Keratinocyte (primary cell): ENCODE data around the gene PPP2CA. TPM values are rescaled to one million over a fixed set of nuclear protein-coding genes. Genes with fewer than 3 reads are reported as not detected.
A peak's percentile ranks its signal among the peaks of the same experiment; 100 is the strongest.

Experiments used
- DNase-seq: peaks from one replicate; pipeline ENCODE4 v3.0.0-alpha.2; 2011; ENCODE audit warnings: low read depth, missing footprints, low spot score
- FAIRE-seq: peaks from 2 replicates; lab custom pipeline; 2011; peaks lifted over from hg19 to GRCh38; lab: Jason Lieb, UNC
- H2AFZ ChIP-seq: 2 replicates; pipeline ENCODE4 v1.6.0; 2012; ENCODE audit warnings: low read length, control low read depth, inconsistent platforms; ENCODE audit not compliant: control insufficient read depth
- H3K27ac ChIP-seq: 2 replicates; pipeline ENCODE4 v1.5.1; 2011; ENCODE audit warnings: low read length; ENCODE audit not compliant: control insufficient read depth, insufficient read depth
- H3K27me3 ChIP-seq: 3 replicates; pipeline ENCODE4 v1.6.0; 2011; ENCODE audit warnings: low read length; ENCODE audit not compliant: control insufficient read depth, insufficient read depth; ENCODE audit errors: extremely low read depth
- H3K36me3 ChIP-seq, 2 experiments: 2 replicates in 1 of 2; 3 replicates in 1 of 2; pipeline ENCODE4 v1.5.1; 2011; ENCODE audit warnings: low read length in 2 of 2, mild to moderate bottlenecking in 1 of 2; ENCODE audit not compliant: control insufficient read depth in 2 of 2, insufficient read depth in 2 of 2; ENCODE audit errors: extremely low read depth in 1 of 2
- H3K4me1 ChIP-seq: 3 replicates; pipeline ENCODE4 v1.5.1; 2011; ENCODE audit warnings: low read length; ENCODE audit not compliant: control insufficient read depth, insufficient read depth; ENCODE audit errors: extremely low read depth
- H3K4me2 ChIP-seq: 3 replicates; pipeline ENCODE4 v1.6.0; 2011; ENCODE audit warnings: low read depth, low read length; ENCODE audit not compliant: control insufficient read depth, insufficient read depth; ENCODE audit errors: extremely low read depth
- H3K4me3 ChIP-seq, 3 experiments: fragments of 200-600 bp in 1 of 3; sonication (generic) in 1 of 3; 2 replicates in 2 of 3; 3 replicates in 1 of 3; pipeline ENCODE4 v1.5.1; 2011 to 2016; ENCODE audit warnings: low read length in 3 of 3, mild to moderate bottlenecking in 3 of 3, control low read depth in 2 of 3, inconsistent platforms in 1 of 3, low read depth in 1 of 3, mixed read lengths in 1 of 3, mixed run types in 1 of 3, moderate library complexity in 1 of 3; ENCODE audit not compliant: control insufficient read depth in 2 of 3, insufficient read depth in 2 of 3; ENCODE audit errors: extremely low read depth in 1 of 3
- H3K79me2 ChIP-seq: 2 replicates; pipeline ENCODE4 v1.6.0; 2012; ENCODE audit warnings: low read length; ENCODE audit not compliant: control insufficient read depth, insufficient read depth
- H3K9ac ChIP-seq: 3 replicates; pipeline ENCODE4 v1.6.0; 2011; ENCODE audit warnings: low read length; ENCODE audit not compliant: control insufficient read depth, insufficient read depth; ENCODE audit errors: extremely low read depth
- H3K9me1 ChIP-seq: 3 replicates; pipeline ENCODE4 v1.6.0; 2011; ENCODE audit warnings: low read length; ENCODE audit not compliant: control insufficient read depth, insufficient read depth; ENCODE audit errors: extremely low read depth
- H3K9me3 ChIP-seq: 2 replicates; pipeline ENCODE4 v1.5.1; 2012; ENCODE audit warnings: low read depth, low read length; ENCODE audit not compliant: control insufficient read depth
- H4K20me1 ChIP-seq: 3 replicates; pipeline ENCODE4 v1.6.0; 2011; ENCODE audit warnings: low read length; ENCODE audit not compliant: control insufficient read depth, insufficient read depth; ENCODE audit errors: extremely low read depth
- EZH2 ChIP-seq: IDR thresholded peaks from one replicate; pipeline ENCODE4 v1.6.1; 2012; ENCODE audit warnings: inconsistent platforms, mild to moderate bottlenecking, low read length, moderate library complexity
- dilution Hi-C: fragments of 300-500 bp; cut with MboI; formaldehyde crosslinking; loops from one replicate; pipeline ENCODE4 v1.7.0; 2020; ENCODE audit warnings: low sequenced_read_pairs; ENCODE audit not compliant: extremely low pct_ligation_motif_present
- polyA minus RNA-seq, 3 experiments: library from RNA; depleted of rRNA, polyadenylated mRNA; stranded (reverse); fragments of >200 nt; gene quantifications; 1 replicate in 1 of 3; 2 replicates in 1 of 3; 3 replicates in 1 of 3; pipeline ENCODE4 v1.2.3, GENCODE V29; 2011
- polyA plus RNA-seq, 5 experiments: library from polyadenylated mRNA; depleted of rRNA in 3 of 5; stranded (reverse) in 3 of 5; stranded (forward) in 1 of 5; unstranded in 1 of 5; fragments of >200 nt; gene quantifications; 1 replicate in 1 of 5; 2 replicates in 3 of 5; 3 replicates in 1 of 5; pipeline versions ENCODE4 v1.2.1 to v1.2.3, GENCODE V29; 2011 to 2012; ENCODE audit warnings: missing spikeins in 2 of 5, low read depth in 1 of 5, low replicate concordance in 1 of 5
- TF ChIP-seq, protein P1 (sequence below), 3 experiments: IDR thresholded peaks in 1 of 3; conservative IDR thresholded peaks in 1 of 3; optimal IDR thresholded peaks in 1 of 3; 2 replicates in 2 of 3; 3 replicates in 1 of 3; pipeline versions ENCODE3 to v1.5.1; 2011; ENCODE audit warnings: low read length in 3 of 3, mild to moderate bottlenecking in 3 of 3, moderate library complexity in 2 of 3, control low read depth in 1 of 3, inconsistent platforms in 1 of 3; ENCODE audit not compliant: insufficient read depth in 2 of 3; ENCODE audit errors: extremely low read depth in 1 of 3

The PPP2CA gene
- 126 to 255 TPM (median 161 TPM) in 3 replicates for polyA plus RNA-seq
- polyA plus RNA-seq (2011; ENCODE audit: low read depth), result 178 TPM
- 102 and 190 TPM in 2 replicates for polyA plus RNA-seq (2011; cell fraction: cytosol; rRNA removed)
- 74.4 and 111 TPM in 2 replicates for polyA plus RNA-seq (2011; cell fraction: nucleus; rRNA removed)
- polyA plus RNA-seq (2012; ENCODE audit: low replicate concordance), result 183 and 243 TPM in 2 replicates
- polyA minus RNA-seq, result 27.8 to 235 TPM (median 78.0 TPM) in 3 replicates
- 126 TPM for polyA minus RNA-seq (2011; cell fraction: cytosol; rRNA and poly(A)+ RNA removed)
- polyA minus RNA-seq (2011; cell fraction: nucleus; rRNA and poly(A)+ RNA removed), result 21.2 and 49.3 TPM in 2 replicates

DNA sequence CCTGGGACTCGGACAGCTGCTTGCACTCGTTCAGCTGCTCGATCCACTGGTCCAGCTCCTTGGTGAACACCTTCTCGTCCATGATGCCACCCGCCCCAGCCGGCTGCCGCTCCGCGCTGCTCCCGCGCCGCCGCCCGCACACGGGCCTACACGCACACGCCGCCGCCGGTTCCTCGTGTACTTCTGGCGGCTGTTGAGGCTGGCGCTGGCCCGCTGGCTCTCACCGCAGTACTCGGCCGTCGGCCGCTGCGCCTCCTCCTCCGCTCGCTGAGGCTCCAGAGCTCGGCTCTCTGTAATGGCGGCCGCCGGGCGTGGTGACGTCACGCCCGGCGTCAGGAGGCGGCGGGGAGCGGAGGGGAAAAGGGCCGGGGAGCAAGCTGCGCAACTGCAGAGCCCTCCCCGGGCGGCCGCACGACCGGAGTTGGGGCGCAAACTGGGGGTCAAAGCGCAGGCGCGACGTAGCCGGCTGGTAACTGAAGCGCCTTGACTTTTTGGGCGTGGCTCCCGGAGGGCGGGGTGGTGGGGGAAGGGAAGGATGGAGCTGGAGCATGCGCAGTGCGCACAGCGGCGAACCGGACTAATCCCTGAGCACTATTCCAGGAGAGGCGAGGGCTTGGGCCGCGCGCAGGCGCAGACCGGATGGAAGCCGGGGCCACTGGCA, at the start of gene PPP2CA:
Gene PPP2CA (minus strand): TSS at position 294 of the 661 bp plus-strand sequence. CDS start 212 bp downstream, at position 82.
- Histone ChIP-seq H3K79me2 (peaks cover 49% of the 10 kb centered on the region), H3K36me3 (peaks cover 0 to 4% of the 10 kb centered on the region in 2 experiments), H3K4me3 (peak within 1 kb of the TSS; percentile 64 to 100 (median 78)), H3K9me1 (no peaks in the 10 kb centered on the region), H3K9ac (peak within 1 kb of the TSS; percentile 99), H3K9me3 (no peaks in the 10 kb centered on the region), H4K20me1 (peaks cover 27% of the 10 kb centered on the region), H3K27me3 (no peaks in the 10 kb centered on the region), H3K27ac (peak within 1 kb of the TSS; percentile 94), H3K4me2 (peak within 1 kb of the TSS; percentile 97), H2AFZ (peak within 1 kb of the TSS; percentile 92), H3K4me1 (peaks cover 26% of the 10 kb centered on the region)
- TF ChIP-seq, protein P1, sequence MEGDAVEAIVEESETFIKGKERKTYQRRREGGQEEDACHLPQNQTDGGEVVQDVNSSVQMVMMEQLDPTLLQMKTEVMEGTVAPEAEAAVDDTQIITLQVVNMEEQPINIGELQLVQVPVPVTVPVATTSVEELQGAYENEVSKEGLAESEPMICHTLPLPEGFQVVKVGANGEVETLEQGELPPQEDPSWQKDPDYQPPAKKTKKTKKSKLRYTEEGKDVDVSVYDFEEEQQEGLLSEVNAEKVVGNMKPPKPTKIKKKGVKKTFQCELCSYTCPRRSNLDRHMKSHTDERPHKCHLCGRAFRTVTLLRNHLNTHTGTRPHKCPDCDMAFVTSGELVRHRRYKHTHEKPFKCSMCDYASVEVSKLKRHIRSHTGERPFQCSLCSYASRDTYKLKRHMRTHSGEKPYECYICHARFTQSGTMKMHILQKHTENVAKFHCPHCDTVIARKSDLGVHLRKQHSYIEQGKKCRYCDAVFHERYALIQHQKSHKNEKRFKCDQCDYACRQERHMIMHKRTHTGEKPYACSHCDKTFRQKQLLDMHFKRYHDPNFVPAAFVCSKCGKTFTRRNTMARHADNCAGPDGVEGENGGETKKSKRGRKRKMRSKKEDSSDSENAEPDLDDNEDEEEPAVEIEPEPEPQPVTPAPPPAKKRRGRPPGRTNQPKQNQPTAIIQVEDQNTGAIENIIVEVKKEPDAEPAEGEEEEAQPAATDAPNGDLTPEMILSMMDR (optimal IDR thresholded peaks at IDR 0.05 in 1 of 3, IDR thresholded peaks at IDR 0.05 in 1 of 3, conservative IDR thresholded peaks at IDR 0.05 in 1 of 3; ENCODE audit: extremely low read depth in 1 of 3, insufficient read depth in 2 of 3, low read length in 3 of 3), result no peak
- no peak for TF ChIP-seq EZH2
- DNase-seq (peak; percentile 95), FAIRE-seq (peak; percentile 9)
- dilution Hi-C loops, result no loop called here

DNA sequence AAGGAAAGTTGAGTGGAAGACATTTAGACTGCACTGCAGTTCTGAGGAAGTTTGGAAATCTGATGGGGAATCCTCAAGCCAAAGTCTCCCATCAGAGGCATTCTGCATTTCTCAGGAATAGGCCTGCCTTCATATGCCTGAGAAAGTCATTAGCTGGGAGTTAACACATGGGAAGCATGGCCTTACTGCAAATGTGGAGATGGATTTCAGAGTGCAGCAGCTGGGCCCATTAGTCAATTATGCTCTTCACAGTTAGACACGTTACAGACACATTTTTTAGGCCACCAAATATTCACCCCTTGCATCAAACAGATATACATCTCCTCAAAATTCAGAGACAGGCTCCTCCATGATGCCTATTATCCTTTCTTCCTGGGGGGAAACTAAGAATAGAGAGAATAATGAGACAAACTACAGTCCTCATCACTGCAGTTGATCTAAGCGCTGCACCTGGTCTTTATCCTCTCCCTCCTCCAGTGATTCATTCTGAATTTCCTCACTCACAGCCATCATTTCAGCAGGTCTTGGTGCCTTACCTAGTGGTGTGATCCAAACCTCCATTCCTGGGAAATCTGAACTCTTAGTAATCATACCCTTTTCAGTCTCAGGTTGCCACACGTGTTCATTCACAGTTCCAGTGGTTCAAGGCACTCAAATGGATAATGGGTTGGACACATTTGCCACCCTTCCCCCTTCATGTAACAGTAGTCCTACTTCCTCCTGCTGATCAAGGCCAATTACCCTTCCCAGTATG, 47.9 kb upstream of the PPP2CA start:
- no peak overlapping the region for H3K9ac ChIP-seq
- no peak overlapping the region for H3K4me2 ChIP-seq
- dilution Hi-C loops, result no loop called here
- H3K4me3 ChIP-seq, result no peak overlapping the region
- FAIRE-seq (peak; percentile 77), DNase-seq (peak; percentile 67)
- H3K4me1 ChIP-seq, result peaks cover 4% of the 10 kb centered on the region
- no peaks in the 10 kb centered on the region for H3K79me2 ChIP-seq
- H3K36me3 ChIP-seq, result no peaks in the 10 kb centered on the region
- no peak for TF ChIP-seq EZH2
- TF ChIP-seq, protein P1 (optimal IDR thresholded peaks at IDR 0.05 in 1 of 3, IDR thresholded peaks at IDR 0.05 in 1 of 3, conservative IDR thresholded peaks at IDR 0.05 in 1 of 3; ENCODE audit: extremely low read depth in 1 of 3, insufficient read depth in 2 of 3, low read length in 3 of 3), result no peak
- H3K27me3 ChIP-seq, result no peaks in the 10 kb centered on the region
- no peak overlapping the region for H3K27ac ChIP-seq
- no peaks in the 10 kb centered on the region for H3K9me1 ChIP-seq
- H3K9me3 ChIP-seq, result no peaks in the 10 kb centered on the region
- H2AFZ ChIP-seq, result no peak overlapping the region
- H4K20me1 ChIP-seq, result no peaks in the 10 kb centered on the region
